Measurements from ENCODE around the gene PARP8. TPM values are rescaled to one million over a fixed set of nuclear protein-coding genes. Genes with fewer than 3 reads are reported as not detected.
"Not testable (repeated sequence)": the region's sequence is repeated elsewhere in the genome, so short reads cannot be mapped to it uniquely, and the experiment has no call there.

Gene PARP8
- total RNA-seq, 1 donor from 2014 or later: 48.5 TPM

GRCh38 chr5:50766967-50767366 lies 100.5 kb downstream of the PARP8 start:
- no peak for FAIRE-seq
- no peak for DNase-seq (ENCODE audit: low spot score in 2 of 2)

- FAIRE-seq: no peak
- no peak for DNase-seq (ENCODE audit: low spot score in 2 of 2)
These were observed 101.2 kb downstream of the PARP8 start for GRCh38 chr5:50767588-50767987.

GRCh38 chr5:50768634-50769033 lies 102.2 kb downstream of the PARP8 start:
- DNase-seq (ENCODE audit: low spot score in 2 of 2): no peak
- no peak for FAIRE-seq

GRCh38 chr5:50770441-50770840 lies 104.0 kb downstream of the PARP8 start:
- DNase-seq (ENCODE audit: low spot score in 2 of 2) (no peak), FAIRE-seq (no peak)

GRCh38 chr5:50774446-50775175 lies 108.2 kb downstream of the PARP8 start:
- not testable (repeated sequence) for DNase-seq (ENCODE audit: low spot score in 2 of 2); FAIRE-seq

- DNase-seq (ENCODE audit: low spot score in 2 of 2) (no peak), FAIRE-seq (no peak)
These were observed 119.6 kb downstream of the PARP8 start for GRCh38 chr5:50786073-50786472.

GRCh38 chr5:50791813-50792212 lies 125.4 kb downstream of the PARP8 start:
- DNase-seq (ENCODE audit: low spot score in 2 of 2): no peak
- peak; percentile 37 for FAIRE-seq

- FAIRE-seq: no peak
These were observed 126.4 kb downstream of the PARP8 start for GRCh38 chr5:50792843-50793242.

GRCh38 chr5:50794812-50795211 lies 128.4 kb downstream of the PARP8 start:
- FAIRE-seq (no peak), DNase-seq (ENCODE audit: low spot score in 2 of 2) (no peak)

More at GRCh38 chr5:50792843-50793242, 126.4 kb downstream of the PARP8 start:
- no peak for DNase-seq (ENCODE audit: low spot score in 2 of 2)

GRCh38 chr5:50798002-50798401 lies 131.6 kb downstream of the PARP8 start:
- DNase-seq (ENCODE audit: low spot score in 2 of 2): no peak
- no peak for FAIRE-seq

GRCh38 chr5:50799596-50799995 lies 133.2 kb downstream of the PARP8 start:
- DNase-seq (ENCODE audit: low spot score in 2 of 2) (no peak), FAIRE-seq (no peak)

GRCh38 chr5:50800410-50800809 lies 134.0 kb downstream of the PARP8 start:
- FAIRE-seq: no peak
- no peak for DNase-seq (ENCODE audit: low spot score in 2 of 2)

GRCh38 chr5:50807661-50808060 lies 141.2 kb downstream of the PARP8 start:
- FAIRE-seq (no peak), DNase-seq (ENCODE audit: low spot score in 2 of 2) (no peak)

GRCh38 chr5:50808406-50808805 lies 142.0 kb downstream of the PARP8 start:
- no peak for FAIRE-seq
- DNase-seq (ENCODE audit: low spot score in 2 of 2): no peak

- FAIRE-seq; DNase-seq (ENCODE audit: low spot score in 2 of 2): not testable (repeated sequence)
These were observed 145.3 kb downstream of the PARP8 start for GRCh38 chr5:50811746-50812145.

- no peak for DNase-seq (ENCODE audit: low spot score in 2 of 2)
- no peak for FAIRE-seq
These were observed 147.3 kb downstream of the PARP8 start for GRCh38 chr5:50813691-50814090.

GRCh38 chr5:50814556-50814955 lies 148.1 kb downstream of the PARP8 start:
- FAIRE-seq: no peak
- no peak for DNase-seq (ENCODE audit: low spot score in 2 of 2)

- DNase-seq (ENCODE audit: low spot score in 2 of 2) (no peak), FAIRE-seq (no peak)
These were observed 155.6 kb downstream of the PARP8 start for GRCh38 chr5:50822046-50822445.

GRCh38 chr5:50822761-50823160 lies 156.3 kb downstream of the PARP8 start:
- DNase-seq (ENCODE audit: low spot score in 2 of 2): no peak
- no peak for FAIRE-seq

- FAIRE-seq: no peak
- no peak for DNase-seq (ENCODE audit: low spot score in 2 of 2)
These were observed 157.1 kb downstream of the PARP8 start for GRCh38 chr5:50823568-50823967.

- FAIRE-seq (no peak), DNase-seq (ENCODE audit: low spot score in 2 of 2) (no peak)
These were observed 157.7 kb downstream of the PARP8 start for GRCh38 chr5:50824109-50824508.

- DNase-seq (ENCODE audit: low spot score in 2 of 2): no peak
- FAIRE-seq: no peak
These were observed 161.2 kb downstream of the PARP8 start for GRCh38 chr5:50827516-50828247.

Measured in frontal cortex (tissue), 4 donors.